Stimulated activated naive CD4-positive, alpha-beta T cell treated with Interleukin-2 at 50 U/mL for 16 hours (primary cell): ENCODE results near the gene GJB3.
"Not testable (repeated sequence)": the region's sequence is repeated elsewhere in the genome, so short reads cannot be mapped to it uniquely, and the experiment has no call there.

Experiments used
- DNase-seq: peaks from one replicate; lab custom pipeline; 2025; lab: John Stamatoyannopoulos, UW

GJB3 gene

DNA sequence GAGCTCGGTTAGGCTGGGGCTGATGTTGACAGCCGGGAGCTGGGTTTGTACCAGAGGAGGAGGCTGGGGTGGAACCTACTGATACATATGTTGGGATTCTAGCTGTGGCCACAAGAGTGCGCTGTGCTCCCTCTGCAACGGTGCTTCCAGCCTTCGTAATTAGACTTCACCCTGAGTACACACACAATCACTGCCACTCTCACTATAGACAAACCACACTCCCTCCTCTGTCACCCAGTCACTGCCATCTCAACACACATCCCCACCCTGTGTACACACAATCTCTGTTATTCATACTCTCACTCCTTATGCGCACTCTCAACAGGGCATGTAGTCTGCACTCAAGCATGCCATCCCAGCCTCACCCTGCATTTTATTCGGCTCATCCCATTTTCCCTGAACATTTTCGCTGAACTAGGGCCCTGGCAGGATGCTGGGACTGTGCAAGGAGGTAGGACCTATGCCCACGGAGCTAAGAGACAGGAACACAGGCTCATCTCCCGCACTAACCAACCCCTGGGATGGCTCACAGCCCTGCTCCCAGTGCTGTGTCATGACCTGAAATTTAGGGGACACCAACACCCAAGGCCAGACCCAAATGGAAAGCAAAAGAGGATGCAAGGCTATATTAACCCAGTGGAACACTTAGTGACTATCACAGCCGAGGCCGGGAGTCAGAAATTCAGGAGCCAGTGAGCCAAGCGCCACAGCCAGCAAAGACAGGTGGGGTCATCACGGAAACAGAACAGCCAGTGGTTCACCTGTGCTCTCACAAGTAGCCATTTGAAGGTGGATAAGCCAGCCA is 5.7 kb downstream of the GJB3 start:
- DNase-seq, result peak; percentile 23

- DNase-seq, result no peak
Measured at GRCh38 chr1:34787461-34788420, 6.7 kb downstream of the GJB3 start.

- DNase-seq, result no peak
Measured at GRCh38 chr1:34790985-34791384, 10.0 kb downstream of the GJB3 start.

DNA sequence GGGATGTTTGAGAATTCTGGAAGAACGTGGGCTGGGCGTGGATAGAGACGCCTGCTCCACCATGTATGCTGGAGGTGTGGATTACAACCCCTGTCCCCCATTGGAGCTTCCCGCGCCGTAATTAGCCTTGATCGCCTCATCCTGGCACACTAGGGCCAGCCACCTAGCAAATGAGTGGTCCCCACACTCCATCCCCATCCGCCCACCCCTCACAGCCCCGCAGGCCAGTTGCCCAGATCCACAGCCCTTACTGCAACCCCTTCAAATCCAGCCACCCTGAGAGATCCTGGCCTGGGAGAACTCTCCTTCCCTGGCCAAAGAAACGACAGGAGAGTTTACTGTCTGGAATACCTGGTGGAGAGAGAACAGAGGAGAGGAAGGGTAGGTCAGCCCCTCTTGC is 11.4 kb downstream of the GJB3 start:
- DNase-seq, result no peak

DNA sequence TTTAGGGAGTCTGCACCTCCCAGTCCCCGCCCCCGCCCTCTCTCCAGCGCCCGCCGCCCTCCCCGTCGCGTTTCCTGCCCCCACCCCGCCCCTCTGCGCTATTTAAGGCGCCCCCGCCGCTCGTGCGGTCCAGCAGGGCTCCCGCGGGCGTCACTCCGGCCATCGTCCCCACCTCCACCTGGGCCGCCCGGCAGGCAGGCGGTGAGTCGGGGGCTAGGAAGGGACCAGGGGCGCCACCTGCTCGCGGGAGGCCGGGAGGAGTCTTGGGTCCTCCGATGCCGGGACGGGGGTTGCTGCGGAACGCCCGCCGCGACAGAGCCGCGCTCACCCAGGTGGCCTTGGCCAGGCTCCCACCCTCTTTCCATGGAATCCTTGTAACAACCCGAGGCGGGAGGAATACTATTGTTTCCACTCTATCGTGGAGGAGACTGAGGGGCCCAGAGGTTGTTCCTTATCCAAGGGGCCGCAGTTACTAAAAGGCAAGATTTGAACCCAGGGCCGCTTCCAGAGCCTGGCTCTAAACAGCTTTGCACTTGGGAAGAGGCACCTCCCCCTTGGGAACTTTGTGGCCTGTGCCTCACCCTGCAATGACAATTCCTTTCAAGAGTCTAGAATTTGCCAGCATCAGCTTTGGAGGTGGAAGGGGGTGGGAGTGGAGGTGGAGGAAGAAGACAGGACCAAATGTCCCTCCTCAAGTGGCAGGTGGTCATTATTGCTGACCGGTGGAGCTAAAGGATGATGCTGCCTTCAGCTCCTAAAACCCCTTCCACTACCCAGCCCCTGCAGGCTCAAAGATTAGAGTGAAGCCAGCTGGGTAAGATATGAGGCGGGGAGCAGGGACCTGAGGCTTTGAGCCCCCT is 12.1 kb downstream of the GJB3 start, which contains the start of gene GJA4:
Gene GJA4, plus strand, starts transcription at position 132 of the 860 bp plus-strand sequence. CDS start 1,215 bp downstream, outside the sequence.
- DNase-seq, result no peak

- DNase-seq, result no peak
Measured at GRCh38 chr1:34794001-34794789, 13.2 kb downstream of the GJB3 start.

DNA sequence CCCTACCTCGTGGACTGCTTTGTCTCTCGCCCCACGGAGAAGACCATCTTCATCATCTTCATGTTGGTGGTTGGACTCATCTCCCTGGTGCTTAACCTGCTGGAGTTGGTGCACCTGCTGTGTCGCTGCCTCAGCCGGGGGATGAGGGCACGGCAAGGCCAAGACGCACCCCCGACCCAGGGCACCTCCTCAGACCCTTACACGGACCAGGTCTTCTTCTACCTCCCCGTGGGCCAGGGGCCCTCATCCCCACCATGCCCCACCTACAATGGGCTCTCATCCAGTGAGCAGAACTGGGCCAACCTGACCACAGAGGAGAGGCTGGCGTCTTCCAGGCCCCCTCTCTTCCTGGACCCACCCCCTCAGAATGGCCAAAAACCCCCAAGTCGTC is 13.8 kb downstream of the GJB3 start:
- DNase-seq, result no peak

DNA sequence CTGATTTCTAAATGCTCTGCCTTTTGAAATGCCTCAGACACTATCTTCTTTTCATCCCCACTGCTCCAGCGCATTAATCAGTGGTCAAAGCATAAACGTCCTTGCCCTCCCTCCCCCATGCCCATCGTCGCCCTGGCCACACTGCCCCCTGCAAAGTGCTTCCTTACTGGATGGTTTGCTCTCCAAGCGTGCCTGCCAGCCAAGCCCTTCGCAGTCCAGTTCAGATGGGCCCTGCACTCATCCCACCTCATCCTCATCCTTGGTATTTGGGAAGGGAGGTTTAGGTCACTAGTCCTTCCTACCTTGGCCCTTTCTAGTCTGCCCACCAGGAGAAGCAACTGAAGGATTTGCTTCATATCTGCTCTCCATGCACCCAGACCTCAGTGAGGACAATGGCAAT is 14.9 kb downstream of the GJB3 start:
- no peak for DNase-seq

DNA sequence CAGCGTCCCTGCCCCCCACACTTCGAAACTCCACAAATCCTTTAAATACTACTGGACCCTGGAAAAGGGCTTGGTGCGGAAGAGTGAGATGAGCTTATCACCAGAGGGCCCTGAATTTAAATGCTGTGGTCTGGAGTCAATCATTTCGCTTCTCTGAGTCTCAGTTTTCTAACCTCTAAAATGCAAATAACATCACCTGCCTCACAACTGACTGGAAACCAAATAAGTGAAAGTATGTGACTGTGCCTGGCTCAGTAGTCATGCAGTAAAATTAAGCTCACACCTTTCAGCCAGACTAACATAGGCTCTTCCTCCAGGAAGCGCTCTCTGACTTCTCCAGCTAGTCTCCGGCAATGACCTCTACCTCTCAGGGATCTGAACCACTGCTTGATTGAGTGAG is 16.0 kb downstream of the GJB3 start:
- DNase-seq, result no peak

DNA sequence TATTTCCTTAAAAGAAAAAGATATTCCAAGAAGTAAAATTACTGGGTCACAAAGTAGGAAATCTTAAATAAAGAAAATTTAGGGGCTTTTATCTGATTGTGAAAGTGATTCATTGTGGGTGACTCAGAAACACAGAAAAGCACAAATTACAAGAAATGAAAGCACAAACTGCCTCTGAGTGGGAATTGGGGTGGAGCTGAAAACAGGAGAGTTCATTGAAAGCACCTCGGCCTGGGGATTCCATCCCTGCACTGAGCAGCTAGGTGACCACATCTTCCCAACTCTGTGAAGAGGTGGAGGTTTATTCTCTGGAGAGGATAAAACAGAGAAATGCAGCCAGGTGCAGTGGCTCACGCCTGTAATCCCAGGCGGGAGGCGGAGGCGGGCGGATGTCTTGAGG is 19.2 kb downstream of the GJB3 start:
- DNase-seq, result no peak

DNA sequence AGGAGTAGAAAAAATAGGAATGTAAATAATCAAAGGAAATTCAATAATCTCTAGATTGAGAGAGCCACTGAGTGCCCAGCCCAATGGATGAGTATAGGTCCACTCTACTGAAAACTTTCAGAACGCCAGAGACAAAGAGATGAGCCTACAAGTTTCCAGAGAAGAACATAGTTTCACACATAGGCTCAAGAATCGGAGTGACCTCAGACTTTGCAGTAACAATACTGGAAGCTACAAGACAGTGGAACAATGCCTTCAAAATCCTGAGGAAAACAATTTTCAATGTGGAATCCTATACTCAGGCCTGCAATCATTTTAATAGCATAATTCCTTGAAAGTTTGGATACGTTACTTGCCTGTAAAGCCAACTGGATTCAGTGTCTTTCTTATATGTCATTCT is 22.8 kb downstream of the GJB3 start:
- no peak for DNase-seq

- no peak for DNase-seq
Measured at GRCh38 chr1:34806396-34806795, 25.4 kb downstream of the GJB3 start.

DNA sequence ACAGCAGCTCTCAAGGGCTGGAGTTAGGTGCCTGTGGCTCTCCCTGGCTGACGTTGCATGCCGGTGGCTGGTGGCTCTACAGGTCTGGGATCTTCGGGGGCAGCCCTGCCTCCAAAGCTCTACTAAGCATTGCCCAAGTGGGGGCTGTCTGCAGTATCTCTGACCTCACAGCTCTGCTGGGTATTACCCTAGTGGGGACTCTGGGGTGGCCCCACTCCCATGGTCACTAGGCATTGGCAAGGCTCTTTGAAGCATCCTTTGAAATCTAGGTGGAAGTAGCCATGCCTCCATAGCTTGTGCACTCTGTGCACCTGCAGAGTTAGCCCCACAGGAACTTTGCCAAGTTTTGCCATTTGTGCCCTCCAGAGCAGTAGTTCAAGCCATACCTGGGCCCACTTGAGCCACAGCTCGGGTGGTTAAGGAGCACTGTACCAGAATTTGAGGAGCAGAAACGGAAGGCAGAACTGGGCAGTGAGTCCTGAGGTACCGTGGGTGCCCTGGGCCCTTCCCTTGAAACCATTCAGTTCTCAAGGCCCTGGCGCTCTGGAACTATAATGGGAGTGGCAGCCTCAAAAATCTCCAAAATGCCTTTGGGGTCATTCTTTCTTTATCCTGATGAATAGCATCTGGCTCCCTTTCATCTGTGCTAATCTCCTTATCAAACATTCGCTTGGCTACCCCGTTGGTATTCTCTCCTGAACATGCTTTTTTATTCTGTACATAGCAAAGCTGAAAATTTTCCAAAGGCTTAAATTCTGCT is 27.2 kb downstream of the GJB3 start:
- DNase-seq, result no peak

GRCh38 chr1:34810781-34811180 is 29.8 kb downstream of the GJB3 start:
- not testable (repeated sequence) for DNase-seq

DNA sequence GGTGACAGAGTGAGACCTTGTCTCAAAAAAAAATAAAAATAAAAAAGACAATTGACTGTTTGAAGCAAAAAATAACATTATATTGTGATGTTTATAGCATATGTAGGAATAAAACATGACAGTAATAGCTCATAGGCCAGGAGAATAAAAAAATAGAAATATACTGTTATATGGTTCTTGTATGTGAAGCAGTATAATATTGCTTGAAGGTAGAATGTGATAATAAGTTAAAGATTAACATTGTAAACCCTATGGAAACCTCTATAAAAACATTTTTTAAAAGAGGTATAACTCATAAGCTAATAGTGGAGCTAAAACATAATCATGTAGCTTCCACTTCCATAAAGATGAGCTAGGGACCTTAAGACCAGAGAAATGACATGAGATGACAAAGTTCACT is 35.3 kb downstream of the GJB3 start:
- no peak for DNase-seq

DNA sequence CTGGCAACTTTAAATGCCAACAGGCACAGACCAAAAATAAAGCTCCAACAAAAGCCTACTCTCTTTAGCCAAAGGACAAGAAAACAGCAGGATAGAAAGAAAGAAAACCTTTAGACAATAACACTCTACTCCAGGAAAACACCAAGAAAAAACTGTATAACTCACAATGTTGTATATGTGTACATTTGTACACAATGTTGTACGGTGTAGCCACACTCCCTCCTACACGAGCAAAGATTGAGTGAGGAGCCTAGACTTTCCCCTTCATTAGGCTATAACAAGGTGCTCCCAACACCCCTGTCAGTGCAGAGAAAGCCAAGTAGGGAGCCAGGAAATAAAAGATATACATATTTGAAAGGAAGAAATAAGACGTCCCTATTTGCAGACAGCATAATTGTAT is 35.8 kb downstream of the GJB3 start:
- no peak for DNase-seq

GRCh38 chr1:34818862-34819261 is 37.8 kb downstream of the GJB3 start:
- not testable (repeated sequence) for DNase-seq

DNA sequence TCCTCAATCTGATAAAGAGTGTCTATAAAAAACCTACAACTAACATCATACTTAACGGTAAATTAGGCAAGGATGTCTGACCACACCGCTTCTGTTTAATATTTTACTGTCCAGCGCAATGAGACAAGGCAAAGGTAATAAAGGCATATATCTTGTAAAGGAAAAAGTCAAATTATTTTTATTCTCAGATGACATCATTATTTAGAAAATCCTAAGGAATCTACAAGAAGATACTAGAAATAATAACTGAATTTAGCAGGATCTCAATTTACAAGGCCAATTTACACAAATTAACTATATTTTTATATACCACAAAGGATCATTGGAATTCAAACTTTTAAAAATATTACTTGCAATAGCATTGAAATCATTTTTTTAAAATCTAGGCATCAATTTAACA is 41.2 kb downstream of the GJB3 start:
- no peak for DNase-seq

GRCh38 chr1:34824817-34825454 is 43.9 kb downstream of the GJB3 start:
- no peak for DNase-seq
